ENCODE results near the gene FAM20A.

FAM20A gene

GRCh38 chr17:68623811-68624210, 22.6 kb upstream of the FAM20A start:
- Histone ChIP-seq H3K27me3 (no peaks in the 10 kb centered on the region), H3K27ac (no peak overlapping the region), H3K36me3 (no peaks in the 10 kb centered on the region), H3K4me3 (no peak overlapping the region), H3K9me3 (no peaks in the 10 kb centered on the region), H3K4me1 (no peaks in the 10 kb centered on the region)
- no peak for TF ChIP-seq CTCF (IDR thresholded peaks at IDR 0.05)
- intact Hi-C loops (cut with DNase I; ENCODE audit: low total_unique reads): no loop called here
- no peak for DNase-seq

- DNase-seq: no peak
- intact Hi-C loops (cut with DNase I; ENCODE audit: low total_unique reads): no loop called here
- no peak overlapping the region for H3K27ac ChIP-seq
- no peak for TF ChIP-seq CTCF (IDR thresholded peaks at IDR 0.05)
- H3K4me1 ChIP-seq: no peaks in the 10 kb centered on the region
- H3K27me3 ChIP-seq: no peaks in the 10 kb centered on the region
- no peak overlapping the region for H3K4me3 ChIP-seq
- no peaks in the 10 kb centered on the region for H3K9me3 ChIP-seq
- no peaks in the 10 kb centered on the region for H3K36me3 ChIP-seq
Measured at GRCh38 chr17:68622423-68622822, 21.3 kb upstream of the FAM20A start.

GRCh38 chr17:68621065-68621464, 19.9 kb upstream of the FAM20A start:
- intact Hi-C loops (cut with DNase I; ENCODE audit: low total_unique reads): no loop called here

GRCh38 chr17:68616334-68616733, 15.2 kb upstream of the FAM20A start:
- intact Hi-C loops (cut with DNase I; ENCODE audit: low total_unique reads): no loop called here
- Histone ChIP-seq H3K9me3 (no peaks in the 10 kb centered on the region), H3K27ac (no peak overlapping the region), H3K36me3 (no peaks in the 10 kb centered on the region), H3K4me1 (no peaks in the 10 kb centered on the region), H3K27me3 (no peaks in the 10 kb centered on the region), H3K4me3 (no peak overlapping the region)
- DNase-seq: no peak
- TF ChIP-seq CTCF (IDR thresholded peaks at IDR 0.05): no peak

More at GRCh38 chr17:68621065-68621464, 19.9 kb upstream of the FAM20A start:
- Histone ChIP-seq H3K4me1 (no peaks in the 10 kb centered on the region), H3K4me3 (no peak overlapping the region), H3K27me3 (no peaks in the 10 kb centered on the region), H3K27ac (no peak overlapping the region), H3K9me3 (no peaks in the 10 kb centered on the region), H3K36me3 (no peaks in the 10 kb centered on the region)
- no peak for DNase-seq
- TF ChIP-seq CTCF (IDR thresholded peaks at IDR 0.05): no peak

- TF ChIP-seq CTCF (IDR thresholded peaks at IDR 0.05): no peak
- intact Hi-C loops (cut with DNase I; ENCODE audit: low total_unique reads): no loop called here
- Histone ChIP-seq H3K4me3 (no peak overlapping the region), H3K27me3 (no peaks in the 10 kb centered on the region), H3K27ac (no peak overlapping the region), H3K9me3 (peaks cover 5 to 13% (median 12%) of the 10 kb centered on the region in 3 donors), H3K4me1 (no peaks in the 10 kb centered on the region), H3K36me3 (no peaks in the 10 kb centered on the region)
- no peak for DNase-seq
Measured at GRCh38 chr17:68614718-68615117, 13.6 kb upstream of the FAM20A start.

- intact Hi-C loops (cut with DNase I; ENCODE audit: low total_unique reads): no loop called here
- peak in 1 of 2 donors; percentile 31 for DNase-seq
- H3K36me3 ChIP-seq: no peaks in the 10 kb centered on the region
- no peak overlapping the region for H3K27ac ChIP-seq
- TF ChIP-seq CTCF (IDR thresholded peaks at IDR 0.05): peak; percentile 24 to 30
- no peak overlapping the region for H3K4me3 ChIP-seq
- H3K4me1 ChIP-seq: no peaks in the 10 kb centered on the region
- no peaks in the 10 kb centered on the region for H3K27me3 ChIP-seq
- H3K9me3 ChIP-seq: peaks cover 5 to 21% (median 21%) of the 10 kb centered on the region in 3 donors
Measured at GRCh38 chr17:68613739-68614298, 12.7 kb upstream of the FAM20A start.

Measured in tibial artery (tissue), 4 donors.